ENCODE results near the gene ADGRV1. TPM values are rescaled to one million over a fixed set of nuclear protein-coding genes. Genes with fewer than 3 reads are reported as not detected.
"Not testable (repeated sequence)": the region's sequence is repeated elsewhere in the genome, so short reads cannot be mapped to it uniquely, and the experiment has no call there.

The ADGRV1 gene
- total RNA-seq, 2 donors from 2014 or later: 0.45 to 0.74 TPM

DNA sequence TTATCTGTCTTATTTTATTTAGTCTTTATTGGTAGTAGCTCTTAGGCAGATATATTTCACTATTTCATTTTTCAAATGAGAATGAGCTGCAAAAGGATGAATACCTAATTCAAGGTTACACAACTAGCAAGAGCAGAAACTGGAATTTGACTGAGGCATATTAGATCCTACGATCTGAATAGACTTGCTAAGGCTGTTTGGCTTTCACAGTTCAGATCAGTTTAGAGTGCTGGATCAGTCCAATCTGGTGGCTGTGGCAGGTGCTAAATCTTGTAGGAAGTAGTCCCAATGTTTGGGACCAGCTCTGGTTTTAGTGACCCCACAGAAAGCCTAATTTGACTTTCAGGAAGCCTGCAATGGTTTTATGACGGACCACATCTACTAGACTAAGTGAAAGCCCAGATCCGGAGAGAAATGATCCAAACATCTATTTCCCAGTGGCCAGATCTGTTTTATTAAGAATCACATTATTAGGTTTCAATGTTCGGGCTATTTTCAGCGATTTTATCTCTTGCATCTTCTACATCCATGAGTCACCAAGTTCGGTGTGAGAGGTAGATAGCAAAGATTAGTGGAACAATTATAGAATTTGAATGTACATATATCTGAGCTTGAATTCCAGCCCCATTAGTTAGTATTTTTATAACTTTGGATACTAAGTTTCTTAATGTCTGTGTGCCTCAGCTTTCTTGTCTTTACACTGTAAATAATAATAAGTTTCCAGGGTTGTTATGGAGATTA lies 359.5 kb downstream of the ADGRV1 start:
- no peak for ATAC-seq (replicated peaks)
- no peaks in the 10 kb centered on the region for H3K4me1 Mint-ChIP-seq
- H3K9me3 Mint-ChIP-seq: no peaks in the 10 kb centered on the region
- H3K4me3 Mint-ChIP-seq: no peak overlapping the region
- H3K36me3 Mint-ChIP-seq (ENCODE audit: low read depth): no peaks in the 10 kb centered on the region
- no peak overlapping the region for H3K27ac Mint-ChIP-seq
- H3K27me3 Mint-ChIP-seq: peaks cover 11% of the 10 kb centered on the region

GRCh38 chr5:90921418-90921973 lies 362.9 kb downstream of the ADGRV1 start:
- no peak for ATAC-seq (replicated peaks)
- Mint-ChIP-seq H3K27ac (no peak overlapping the region), H3K36me3 (ENCODE audit: low read depth) (no peaks in the 10 kb centered on the region), H3K27me3 (peaks cover 11% of the 10 kb centered on the region), H3K9me3 (no peaks in the 10 kb centered on the region), H3K4me3 (no peak overlapping the region), H3K4me1 (no peaks in the 10 kb centered on the region)

GRCh38 chr5:90924222-90924621 lies 365.6 kb downstream of the ADGRV1 start:
- H3K4me1 Mint-ChIP-seq; H3K4me3 Mint-ChIP-seq; H3K27me3 Mint-ChIP-seq; H3K9me3 Mint-ChIP-seq; ATAC-seq (replicated peaks); H3K27ac Mint-ChIP-seq; H3K36me3 Mint-ChIP-seq (ENCODE audit: low read depth): not testable (repeated sequence)

GRCh38 chr5:90929013-90929839 lies 370.6 kb downstream of the ADGRV1 start:
- not testable (repeated sequence) for ATAC-seq (replicated peaks); H3K4me3 Mint-ChIP-seq; H3K36me3 Mint-ChIP-seq (ENCODE audit: low read depth); H3K4me1 Mint-ChIP-seq; H3K9me3 Mint-ChIP-seq; H3K27me3 Mint-ChIP-seq; H3K27ac Mint-ChIP-seq

DNA sequence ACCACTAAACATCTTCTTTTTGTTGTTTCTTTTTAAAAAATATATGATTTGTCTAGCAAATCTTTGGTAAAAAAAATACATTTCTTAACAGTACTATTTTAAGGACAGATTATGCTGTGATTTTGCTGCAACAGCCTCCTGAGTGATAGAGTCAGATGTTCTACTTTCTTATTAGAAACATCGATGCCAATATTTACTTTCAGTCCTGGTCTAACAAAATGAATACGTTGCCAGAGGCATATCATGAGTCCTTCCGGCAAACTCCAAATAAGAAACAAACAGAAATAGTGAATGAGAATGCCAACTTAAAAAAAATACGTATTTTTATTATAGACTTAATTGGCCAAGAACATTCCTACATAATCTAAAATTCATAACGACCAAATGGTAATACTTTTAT lies 371.5 kb downstream of the ADGRV1 start:
- Mint-ChIP-seq H3K27me3 (peaks cover 7% of the 10 kb centered on the region), H3K4me3 (no peak overlapping the region), H3K9me3 (no peaks in the 10 kb centered on the region), H3K36me3 (ENCODE audit: low read depth) (no peaks in the 10 kb centered on the region), H3K4me1 (no peaks in the 10 kb centered on the region), H3K27ac (no peak overlapping the region)
- no peak for ATAC-seq (replicated peaks)

GRCh38 chr5:90930756-90931431 lies 372.3 kb downstream of the ADGRV1 start:
- H3K27me3 Mint-ChIP-seq: peaks cover 7% of the 10 kb centered on the region
- no peaks in the 10 kb centered on the region for H3K36me3 Mint-ChIP-seq (ENCODE audit: low read depth)
- H3K4me3 Mint-ChIP-seq: no peak overlapping the region
- H3K27ac Mint-ChIP-seq: no peak overlapping the region
- H3K4me1 Mint-ChIP-seq: no peaks in the 10 kb centered on the region
- H3K9me3 Mint-ChIP-seq: no peaks in the 10 kb centered on the region
- no peak for ATAC-seq (replicated peaks)

- Mint-ChIP-seq H3K4me3 (no peak overlapping the region), H3K4me1 (no peaks in the 10 kb centered on the region), H3K9me3 (no peaks in the 10 kb centered on the region), H3K36me3 (ENCODE audit: low read depth) (no peaks in the 10 kb centered on the region), H3K27me3 (peaks cover 7% of the 10 kb centered on the region), H3K27ac (no peak overlapping the region)
- ATAC-seq (replicated peaks): no peak
Observed at GRCh38 chr5:90932052-90932699, 373.6 kb downstream of the ADGRV1 start.

- no peak overlapping the region for H3K27ac Mint-ChIP-seq
- no peaks in the 10 kb centered on the region for H3K36me3 Mint-ChIP-seq (ENCODE audit: low read depth)
- no peak overlapping the region for H3K4me3 Mint-ChIP-seq
- ATAC-seq (replicated peaks): no peak
- H3K9me3 Mint-ChIP-seq: no peaks in the 10 kb centered on the region
- peaks cover 7% of the 10 kb centered on the region for H3K27me3 Mint-ChIP-seq
- H3K4me1 Mint-ChIP-seq: no peaks in the 10 kb centered on the region
Observed at GRCh38 chr5:90933298-90933697, 374.7 kb downstream of the ADGRV1 start.

DNA sequence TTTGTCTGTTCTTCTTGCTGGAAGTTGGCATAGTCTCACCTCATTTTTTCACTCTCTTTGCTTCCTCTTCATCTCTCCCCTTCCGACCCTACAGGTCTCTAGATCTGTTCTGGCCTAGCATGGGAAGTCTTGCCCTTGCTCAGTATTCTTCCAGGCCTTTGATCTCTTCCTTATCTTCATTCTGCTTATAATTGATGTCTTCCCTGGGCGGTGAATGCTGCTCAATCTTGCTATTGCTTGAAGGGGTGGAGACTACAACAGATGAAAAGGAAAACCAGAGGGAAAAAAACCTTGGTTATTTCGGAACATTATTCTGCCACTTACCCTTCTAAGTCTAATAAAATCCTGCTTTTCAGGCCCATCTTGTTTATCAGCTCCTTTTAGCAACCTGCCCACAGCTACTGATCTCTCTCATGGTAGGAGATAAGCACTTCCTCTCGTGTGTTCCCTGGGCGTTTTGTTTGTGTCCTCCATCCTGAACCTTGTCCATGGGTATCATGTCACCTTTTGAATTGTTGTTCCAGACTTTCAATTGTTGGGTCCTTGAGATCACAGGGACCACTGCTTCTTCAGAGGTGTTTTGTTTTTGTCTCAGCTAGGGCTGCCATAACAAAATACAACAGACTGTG lies 375.6 kb downstream of the ADGRV1 start:
- H3K27ac Mint-ChIP-seq: peak overlapping the region; percentile 25
- no peaks in the 10 kb centered on the region for H3K9me3 Mint-ChIP-seq
- peaks cover 7% of the 10 kb centered on the region for H3K27me3 Mint-ChIP-seq
- no peak for ATAC-seq (replicated peaks)
- no peaks in the 10 kb centered on the region for H3K36me3 Mint-ChIP-seq (ENCODE audit: low read depth)
- H3K4me1 Mint-ChIP-seq: no peaks in the 10 kb centered on the region
- H3K4me3 Mint-ChIP-seq: no peak overlapping the region

DNA sequence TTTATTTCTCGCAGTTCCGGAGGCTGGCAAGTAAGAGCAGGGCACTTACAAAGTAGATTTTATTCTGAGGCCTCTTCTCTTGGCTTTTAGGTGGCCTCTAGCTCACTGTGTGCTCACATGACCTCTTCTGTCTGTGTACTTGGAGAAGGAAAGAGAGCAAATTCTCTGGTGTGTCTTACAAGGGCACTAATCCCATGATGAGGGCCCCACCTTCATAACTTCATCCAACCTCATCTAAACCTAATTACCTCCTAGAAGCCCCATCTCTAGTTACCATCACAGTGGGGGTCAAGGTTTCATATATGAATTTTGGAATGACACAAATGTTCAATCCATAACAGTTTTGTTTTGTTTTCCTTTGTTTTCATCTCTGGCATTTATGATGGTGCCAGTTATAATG lies 376.1 kb downstream of the ADGRV1 start:
- Mint-ChIP-seq H3K36me3 (ENCODE audit: low read depth) (no peaks in the 10 kb centered on the region), H3K4me3 (no peak overlapping the region), H3K4me1 (no peaks in the 10 kb centered on the region), H3K27ac (no peak overlapping the region), H3K27me3 (peaks cover 7% of the 10 kb centered on the region), H3K9me3 (no peaks in the 10 kb centered on the region)
- no peak for ATAC-seq (replicated peaks)

DNA sequence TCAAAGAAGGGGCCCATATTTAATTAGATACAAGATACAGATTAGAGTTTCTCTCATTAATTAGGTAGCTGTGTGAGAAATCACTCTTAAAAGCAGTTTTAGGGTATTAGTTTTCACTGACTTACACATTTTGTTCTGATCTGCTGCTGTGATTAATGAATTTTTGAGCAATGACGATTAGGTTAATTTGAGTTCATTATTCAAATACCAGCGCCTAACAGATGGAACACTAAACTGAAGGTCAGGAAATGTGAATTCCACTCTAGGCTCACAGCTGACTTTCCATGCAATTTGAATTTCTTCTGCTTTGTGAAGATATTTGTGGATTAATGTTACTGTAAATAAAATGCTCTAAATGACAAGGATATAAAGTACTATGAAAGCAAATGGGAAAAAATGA lies 380.6 kb downstream of the ADGRV1 start:
- Mint-ChIP-seq H3K27me3 (no peaks in the 10 kb centered on the region), H3K27ac (no peak overlapping the region), H3K36me3 (ENCODE audit: low read depth) (no peaks in the 10 kb centered on the region), H3K9me3 (no peaks in the 10 kb centered on the region), H3K4me1 (no peaks in the 10 kb centered on the region), H3K4me3 (no peak overlapping the region)
- ATAC-seq (replicated peaks): no peak

GRCh38 chr5:90940227-90940995 lies 381.8 kb downstream of the ADGRV1 start:
- H3K9me3 Mint-ChIP-seq: no peaks in the 10 kb centered on the region
- H3K4me3 Mint-ChIP-seq: peak overlapping the region; percentile 7
- no peaks in the 10 kb centered on the region for H3K36me3 Mint-ChIP-seq (ENCODE audit: low read depth)
- H3K27ac Mint-ChIP-seq: no peak overlapping the region
- no peaks in the 10 kb centered on the region for H3K27me3 Mint-ChIP-seq
- ATAC-seq (replicated peaks): peak; percentile 100
- H3K4me1 Mint-ChIP-seq: no peaks in the 10 kb centered on the region

- no peak overlapping the region for H3K27ac Mint-ChIP-seq
- no peaks in the 10 kb centered on the region for H3K36me3 Mint-ChIP-seq (ENCODE audit: low read depth)
- peak overlapping the region; percentile 7 for H3K4me3 Mint-ChIP-seq
- no peaks in the 10 kb centered on the region for H3K4me1 Mint-ChIP-seq
- no peaks in the 10 kb centered on the region for H3K27me3 Mint-ChIP-seq
- no peak for ATAC-seq (replicated peaks)
- no peaks in the 10 kb centered on the region for H3K9me3 Mint-ChIP-seq
Observed at GRCh38 chr5:90941002-90941720, 382.6 kb downstream of the ADGRV1 start.
